ENCODE results near the gene C2orf69. TPM values are rescaled to one million over a fixed set of nuclear protein-coding genes. Genes with fewer than 3 reads are reported as not detected.

Gene C2orf69
- total RNA-seq, 3 donors from 2014 or later, result 12.7 to 19.2 (median 13.8) TPM

- H3K27me3 ChIP-seq, result no peaks in the 10 kb centered on the region
- H3K9me3 ChIP-seq, result no peaks in the 10 kb centered on the region
- intact Hi-C loops (cut with DNase I; ENCODE audit: low total_unique reads), result loop anchor here (10.0 kb wide), 1 partner anchor 503 kb away; no protein-coding TSS in a partner anchor
- no peak for DNase-seq (ENCODE audit: low spot score in 2 of 2)
- no peak overlapping the region for H3K4me3 ChIP-seq
- TF ChIP-seq POLR2A (IDR thresholded peaks at IDR 0.05) (no peak), POLR2AphosphoS5 (IDR thresholded peaks at IDR 0.05) (no peak)
- TF ChIP-seq, protein P1, sequence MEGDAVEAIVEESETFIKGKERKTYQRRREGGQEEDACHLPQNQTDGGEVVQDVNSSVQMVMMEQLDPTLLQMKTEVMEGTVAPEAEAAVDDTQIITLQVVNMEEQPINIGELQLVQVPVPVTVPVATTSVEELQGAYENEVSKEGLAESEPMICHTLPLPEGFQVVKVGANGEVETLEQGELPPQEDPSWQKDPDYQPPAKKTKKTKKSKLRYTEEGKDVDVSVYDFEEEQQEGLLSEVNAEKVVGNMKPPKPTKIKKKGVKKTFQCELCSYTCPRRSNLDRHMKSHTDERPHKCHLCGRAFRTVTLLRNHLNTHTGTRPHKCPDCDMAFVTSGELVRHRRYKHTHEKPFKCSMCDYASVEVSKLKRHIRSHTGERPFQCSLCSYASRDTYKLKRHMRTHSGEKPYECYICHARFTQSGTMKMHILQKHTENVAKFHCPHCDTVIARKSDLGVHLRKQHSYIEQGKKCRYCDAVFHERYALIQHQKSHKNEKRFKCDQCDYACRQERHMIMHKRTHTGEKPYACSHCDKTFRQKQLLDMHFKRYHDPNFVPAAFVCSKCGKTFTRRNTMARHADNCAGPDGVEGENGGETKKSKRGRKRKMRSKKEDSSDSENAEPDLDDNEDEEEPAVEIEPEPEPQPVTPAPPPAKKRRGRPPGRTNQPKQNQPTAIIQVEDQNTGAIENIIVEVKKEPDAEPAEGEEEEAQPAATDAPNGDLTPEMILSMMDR (IDR thresholded peaks at IDR 0.05), result no peak
- no peaks in the 10 kb centered on the region for H3K4me1 ChIP-seq
- no peak overlapping the region for H3K27ac ChIP-seq
- no peaks in the 10 kb centered on the region for H3K36me3 ChIP-seq
Measured at GRCh38 chr2:199972088-199972626, 61.1 kb downstream of the C2orf69 start.

GRCh38 chr2:199973703-199974102 lies 62.6 kb downstream of the C2orf69 start:
- no peak overlapping the region for H3K4me3 ChIP-seq
- no peaks in the 10 kb centered on the region for H3K36me3 ChIP-seq
- H3K9me3 ChIP-seq, result no peaks in the 10 kb centered on the region
- no peak for DNase-seq (ENCODE audit: low spot score in 2 of 2)
- no peak for TF ChIP-seq POLR2A (IDR thresholded peaks at IDR 0.05)
- TF ChIP-seq, protein P1 (IDR thresholded peaks at IDR 0.05), result peak in 2 of 3 donors; percentile 30 to 49
- no peak for TF ChIP-seq POLR2AphosphoS5 (IDR thresholded peaks at IDR 0.05)
- H3K27me3 ChIP-seq, result no peaks in the 10 kb centered on the region
- no peak overlapping the region for H3K27ac ChIP-seq
- no peaks in the 10 kb centered on the region for H3K4me1 ChIP-seq
- intact Hi-C loops (cut with DNase I; ENCODE audit: low total_unique reads), result loop anchor here (10.0 kb wide), 1 partner anchor 501 kb away; no protein-coding TSS in a partner anchor

- H3K4me1 ChIP-seq, result no peaks in the 10 kb centered on the region
- H3K36me3 ChIP-seq, result no peaks in the 10 kb centered on the region
- H3K9me3 ChIP-seq, result no peaks in the 10 kb centered on the region
- no peaks in the 10 kb centered on the region for H3K27me3 ChIP-seq
- TF ChIP-seq, protein P1 (IDR thresholded peaks at IDR 0.05), result no peak
- no peak for TF ChIP-seq POLR2AphosphoS5 (IDR thresholded peaks at IDR 0.05)
- TF ChIP-seq POLR2A (IDR thresholded peaks at IDR 0.05), result no peak
- intact Hi-C loops (cut with DNase I; ENCODE audit: low total_unique reads), result loop anchor here (10.0 kb wide), 1 partner anchor 499 kb away; no protein-coding TSS in a partner anchor
- H3K27ac ChIP-seq, result no peak overlapping the region
- no peak for DNase-seq (ENCODE audit: low spot score in 2 of 2)
- H3K4me3 ChIP-seq, result no peak overlapping the region
Measured at GRCh38 chr2:199975273-199975895, 64.3 kb downstream of the C2orf69 start.

Other genes with a start within 250 kb of the C2orf69 start
- 1 to 10 TPM; 3.7 to 5.9 (median 5.2) TPM for gene FTCDNL1, start 60.1 kb upstream of the C2orf69 start, total RNA-seq
- gene TYW5, start 44.2 kb downstream of the C2orf69 start, total RNA-seq, result 10 to 100 TPM in 1 of 3 donors, 1 to 10 TPM in 2; 7.2 to 12.9 (median 9.8) TPM
- 10 to 100 TPM; 17.0 to 27.4 (median 26.6) TPM for gene MAIP1, start 44.3 kb downstream of the C2orf69 start, total RNA-seq

Data from breast epithelium (tissue), 4 donors.